HUES48 (cell line): Measurements from ENCODE around the gene ZNRF1.
A peak's percentile ranks its signal among the peaks of the same experiment; 100 is the strongest.

Experiments used
- H3K27ac ChIP-seq: one replicate; pipeline ENCODE4 v1.7.0; 2013; ENCODE audit warnings: low read depth, low read length, inconsistent platforms
- H3K27me3 ChIP-seq: 2 replicates; pipeline ENCODE4 v1.6.1; 2013; ENCODE audit warnings: mild to moderate bottlenecking, low read length; ENCODE audit not compliant: control insufficient read depth, insufficient read depth
- H3K36me3 ChIP-seq: 2 replicates; pipeline ENCODE4 v1.6.1; 2013; ENCODE audit warnings: low read length; ENCODE audit not compliant: control insufficient read depth, insufficient read depth
- H3K4me1 ChIP-seq: 2 replicates; pipeline ENCODE4 v1.6.1; 2013; ENCODE audit warnings: mild to moderate bottlenecking, low read length; ENCODE audit not compliant: control insufficient read depth, insufficient read depth
- H3K4me3 ChIP-seq: 2 replicates; pipeline ENCODE4 v1.5.1; 2013; ENCODE audit warnings: mild to moderate bottlenecking, low read depth, low read length
- H3K9ac ChIP-seq: 2 replicates; pipeline ENCODE4 v1.6.1; 2013; ENCODE audit warnings: mild to moderate bottlenecking, low read depth, low read length, moderate library complexity
- H3K9me3 ChIP-seq: 2 replicates; pipeline ENCODE4 v1.6.1; 2013; ENCODE audit warnings: low read length; ENCODE audit not compliant: control insufficient read depth, insufficient read depth

ZNRF1 gene

GRCh38 chr16:75071621-75072020, 72.8 kb downstream of the ZNRF1 start:
- H3K4me1 ChIP-seq: peaks cover 24% of the 10 kb centered on the region
- H3K27ac ChIP-seq: no peak overlapping the region

GRCh38 chr16:75072239-75072947, 73.6 kb downstream of the ZNRF1 start:
- Histone ChIP-seq H3K4me3 (no peak overlapping the region), H3K27me3 (no peaks in the 10 kb centered on the region), H3K9me3 (no peaks in the 10 kb centered on the region), H3K9ac (no peak overlapping the region), H3K36me3 (no peaks in the 10 kb centered on the region), H3K4me1 (peaks cover 24% of the 10 kb centered on the region), H3K27ac (no peak overlapping the region)

More at GRCh38 chr16:75071621-75072020, 72.8 kb downstream of the ZNRF1 start:
- Histone ChIP-seq H3K9ac (no peak overlapping the region), H3K36me3 (no peaks in the 10 kb centered on the region), H3K9me3 (no peaks in the 10 kb centered on the region), H3K4me3 (no peak overlapping the region), H3K27me3 (no peaks in the 10 kb centered on the region)

- Histone ChIP-seq H3K4me3 (no peak overlapping the region), H3K36me3 (no peaks in the 10 kb centered on the region), H3K27ac (no peak overlapping the region), H3K9me3 (no peaks in the 10 kb centered on the region), H3K4me1 (peaks cover 24% of the 10 kb centered on the region), H3K9ac (no peak overlapping the region), H3K27me3 (no peaks in the 10 kb centered on the region)
These were observed 74.9 kb downstream of the ZNRF1 start for GRCh38 chr16:75073545-75074303.

GRCh38 chr16:75074304-75074793, 75.5 kb downstream of the ZNRF1 start:
- peaks cover 24% of the 10 kb centered on the region for H3K4me1 ChIP-seq
- no peak overlapping the region for H3K4me3 ChIP-seq
- H3K27me3 ChIP-seq: no peaks in the 10 kb centered on the region
- no peak overlapping the region for H3K9ac ChIP-seq
- no peak overlapping the region for H3K27ac ChIP-seq
- no peaks in the 10 kb centered on the region for H3K9me3 ChIP-seq
- no peaks in the 10 kb centered on the region for H3K36me3 ChIP-seq

GRCh38 chr16:75074920-75075687, 76.3 kb downstream of the ZNRF1 start:
- H3K9ac ChIP-seq: no peak overlapping the region
- H3K36me3 ChIP-seq: no peaks in the 10 kb centered on the region
- H3K27ac ChIP-seq: no peak overlapping the region
- H3K27me3 ChIP-seq: no peaks in the 10 kb centered on the region
- H3K4me3 ChIP-seq: no peak overlapping the region
- no peaks in the 10 kb centered on the region for H3K9me3 ChIP-seq
- H3K4me1 ChIP-seq: peaks cover 32% of the 10 kb centered on the region

- no peaks in the 10 kb centered on the region for H3K27me3 ChIP-seq
- H3K9ac ChIP-seq: no peak overlapping the region
- no peak overlapping the region for H3K4me3 ChIP-seq
- no peaks in the 10 kb centered on the region for H3K9me3 ChIP-seq
- H3K36me3 ChIP-seq: no peaks in the 10 kb centered on the region
- no peak overlapping the region for H3K27ac ChIP-seq
- H3K4me1 ChIP-seq: peaks cover 34% of the 10 kb centered on the region
These were observed 77.0 kb downstream of the ZNRF1 start for GRCh38 chr16:75075688-75076268.

GRCh38 chr16:75078886-75079285, 80.1 kb downstream of the ZNRF1 start:
- Histone ChIP-seq H3K4me3 (no peak overlapping the region), H3K27ac (no peak overlapping the region), H3K4me1 (peaks cover 31% of the 10 kb centered on the region), H3K9ac (no peak overlapping the region), H3K36me3 (no peaks in the 10 kb centered on the region), H3K9me3 (no peaks in the 10 kb centered on the region), H3K27me3 (no peaks in the 10 kb centered on the region)

- H3K4me1 ChIP-seq: peaks cover 27% of the 10 kb centered on the region
- H3K27ac ChIP-seq: no peak overlapping the region
- H3K9me3 ChIP-seq: no peaks in the 10 kb centered on the region
- no peak overlapping the region for H3K9ac ChIP-seq
- H3K4me3 ChIP-seq: no peak overlapping the region
- no peaks in the 10 kb centered on the region for H3K36me3 ChIP-seq
- H3K27me3 ChIP-seq: no peaks in the 10 kb centered on the region
These were observed 80.6 kb downstream of the ZNRF1 start for GRCh38 chr16:75079346-75079926.

GRCh38 chr16:75080205-75081029, 81.6 kb downstream of the ZNRF1 start:
- H3K9me3 ChIP-seq: no peaks in the 10 kb centered on the region
- no peak overlapping the region for H3K9ac ChIP-seq
- H3K27ac ChIP-seq: peak overlapping the region; percentile 78
- H3K27me3 ChIP-seq: no peaks in the 10 kb centered on the region
- peak overlapping the region; percentile 44 for H3K4me3 ChIP-seq
- H3K36me3 ChIP-seq: no peaks in the 10 kb centered on the region
- peaks cover 26% of the 10 kb centered on the region for H3K4me1 ChIP-seq
